Tibial artery (tissue), 4 donors: Measurements from ENCODE around the gene WNT10A.

Source experiments
- DNase-seq, 2 donors: peaks; one replicate each; pipeline ENCODE4 v3.0.0-alpha.2; 2019
- H3K27ac ChIP-seq, 2 donors: fragments of 200-600 bp; sonication (generic) in 1 of 2; 1 replicate in 1 of 2; 2 replicates in 1 of 2; pipeline ENCODE4 v1.5.1; 2018 to 2019; ENCODE audit warnings: mild to moderate bottlenecking in 1 of 2
- H3K27me3 ChIP-seq, 2 donors: fragments of 200-600 bp; sonication (generic) in 1 of 2; one replicate each; pipeline versions ENCODE4 v1.5.1 to v1.6.0; 2016 to 2019
- H3K36me3 ChIP-seq, 3 donors: fragments of 200-600 bp; sonication (generic) in 2 of 3; one replicate each; pipeline ENCODE4 v1.5.1; 2016 to 2019; ENCODE audit warnings: mild to moderate bottlenecking in 2 of 3
- H3K4me1 ChIP-seq, 4 donors: fragments of 200-600 bp; sonication (generic) in 2 of 4; 1 replicate in 3 of 4; 2 replicates in 1 of 4; pipeline ENCODE4 v1.5.1; 2016 to 2019
- H3K4me3 ChIP-seq, 2 donors: fragments of 200-600 bp; sonication (generic) in 1 of 2; 1 replicate in 1 of 2; 2 replicates in 1 of 2; pipeline ENCODE4 v1.5.1; 2018 to 2019; ENCODE audit warnings: mild to moderate bottlenecking in 2 of 2
- H3K9me3 ChIP-seq, 3 donors: fragments of 200-600 bp; sonication (generic) in 1 of 3; one replicate each; pipeline ENCODE4 v1.5.1; 2016 to 2019
- CTCF ChIP-seq, 2 experiments: fragments of 200-600 bp in 1 of 2; fragments of 450-650 bp in 1 of 2; IDR thresholded peaks; one replicate each; pipeline ENCODE4 v1.5.1; 2017 to 2019; ENCODE audit warnings: antibody characterized with exemption in 2 of 2, mild to moderate bottlenecking in 1 of 2, moderate library complexity in 1 of 2
- intact Hi-C: fragments of 100-400 bp; cut with DNase I; formaldehyde crosslinking; loops from one replicate; pipeline ENCODE4 v1.15.0; 2023; ENCODE audit warnings: low total_unique reads

Gene WNT10A

GRCh38 chr2:218908721-218909619 is 28.3 kb downstream of the WNT10A start:
- Histone ChIP-seq H3K36me3 (no peaks in the 10 kb centered on the region), H3K4me1 (peaks cover 0 to 11% (median 10%) of the 10 kb centered on the region in 4 donors), H3K9me3 (no peaks in the 10 kb centered on the region), H3K27ac (peak overlapping the region in 1 of 2 donors; percentile 48), H3K27me3 (peaks cover 0 to 18% of the 10 kb centered on the region in 2 donors), H3K4me3 (peak overlapping the region; percentile 48 to 62)
- no peak for TF ChIP-seq CTCF (IDR thresholded peaks at IDR 0.05)
- intact Hi-C loops: no loop called here
- peak; percentile 75 to 91 for DNase-seq

- Histone ChIP-seq H3K4me1 (peaks cover 0 to 11% (median 10%) of the 10 kb centered on the region in 4 donors), H3K27me3 (peaks cover 0 to 7% of the 10 kb centered on the region in 2 donors), H3K4me3 (no peak overlapping the region), H3K9me3 (no peaks in the 10 kb centered on the region), H3K36me3 (no peaks in the 10 kb centered on the region), H3K27ac (no peak overlapping the region)
- intact Hi-C loops: no loop called here
- no peak for TF ChIP-seq CTCF (IDR thresholded peaks at IDR 0.05)
- no peak for DNase-seq
These were observed 30.1 kb downstream of the WNT10A start for GRCh38 chr2:218910741-218911140.

- peaks cover 0 to 45% of the 10 kb centered on the region in 2 donors for H3K27me3 ChIP-seq
- no peak overlapping the region for H3K4me3 ChIP-seq
These were observed 39.9 kb downstream of the WNT10A start for GRCh38 chr2:218920504-218920903.

GRCh38 chr2:218924757-218925156 is 44.1 kb downstream of the WNT10A start:
- Histone ChIP-seq H3K4me1 (no peaks in the 10 kb centered on the region), H3K36me3 (no peaks in the 10 kb centered on the region), H3K4me3 (no peak overlapping the region), H3K27ac (no peak overlapping the region), H3K9me3 (no peaks in the 10 kb centered on the region), H3K27me3 (peaks cover 0 to 44% of the 10 kb centered on the region in 2 donors)
- TF ChIP-seq CTCF (IDR thresholded peaks at IDR 0.05): no peak
- intact Hi-C loops: no loop called here
- DNase-seq: no peak

More at GRCh38 chr2:218920504-218920903, 39.9 kb downstream of the WNT10A start:
- no peak for TF ChIP-seq CTCF (IDR thresholded peaks at IDR 0.05)
- intact Hi-C loops: no loop called here
- no peak for DNase-seq
- H3K36me3 ChIP-seq: no peaks in the 10 kb centered on the region
- no peak overlapping the region for H3K27ac ChIP-seq
- H3K9me3 ChIP-seq: no peaks in the 10 kb centered on the region
- H3K4me1 ChIP-seq: no peaks in the 10 kb centered on the region

GRCh38 chr2:218925434-218925833 is 44.8 kb downstream of the WNT10A start:
- no peak overlapping the region for H3K4me3 ChIP-seq
- TF ChIP-seq CTCF (IDR thresholded peaks at IDR 0.05): no peak
- H3K9me3 ChIP-seq: no peaks in the 10 kb centered on the region
- no peak for DNase-seq
- intact Hi-C loops: no loop called here
- no peak overlapping the region for H3K27ac ChIP-seq
- H3K27me3 ChIP-seq: peaks cover 0 to 42% of the 10 kb centered on the region in 2 donors
- no peaks in the 10 kb centered on the region for H3K4me1 ChIP-seq
- no peaks in the 10 kb centered on the region for H3K36me3 ChIP-seq
